Natural killer cell (primary cell): ENCODE data around the gene GFER. TPM values are rescaled to one million over a fixed set of nuclear protein-coding genes. Genes with fewer than 3 reads are reported as not detected.

Experiments
- ATAC-seq, 3 donors: fragments of 150-1000 bp in 2 of 3; fragments of 200-7000 bp in 1 of 3; cut with Tn5 transposase; 1 replicate in 1 of 3; 2 replicates in 2 of 3; pipeline ENCODE4 v1.10.0; 2021; ENCODE audit warnings: mild to moderate bottlenecking in 2 of 3, moderate library complexity in 2 of 3
- DNase-seq, 2 donors: peaks; one replicate each; pipeline versions ENCODE4 v3.0.0 to v3.0.0-alpha.2; 2013 to 2021; ENCODE audit warnings: mixed read lengths in 1 of 2
- H3K27ac ChIP-seq: one replicate; pipeline ENCODE4 v1.5.1; 2013; ENCODE audit warnings: mild to moderate bottlenecking, low read length
- H3K27me3 ChIP-seq: one replicate; pipeline ENCODE4 v1.6.1; 2013; ENCODE audit warnings: low read length; ENCODE audit not compliant: control insufficient read depth, insufficient read depth
- H3K36me3 ChIP-seq: one replicate; pipeline ENCODE4 v1.6.1; 2013; ENCODE audit warnings: low read length; ENCODE audit not compliant: control insufficient read depth, insufficient read depth
- H3K4me1 ChIP-seq: one replicate; pipeline ENCODE4 v1.6.1; 2013; ENCODE audit warnings: low read length; ENCODE audit not compliant: control insufficient read depth, insufficient read depth
- H3K4me3 ChIP-seq: one replicate; pipeline ENCODE4 v1.5.1; 2013; ENCODE audit warnings: low read length
- H3K9me3 ChIP-seq: one replicate; pipeline ENCODE4 v1.6.1; 2013; ENCODE audit warnings: low read length; ENCODE audit not compliant: control insufficient read depth, insufficient read depth
- H3K27ac Mint-ChIP-seq, 2 donors: one replicate each; pipeline ENCODE4 v1.8.0; 2022; ENCODE audit warnings: mild to moderate bottlenecking in 2 of 2, mixed read lengths in 2 of 2, moderate library complexity in 1 of 2
- H3K27me3 Mint-ChIP-seq, 2 donors: one replicate each; pipeline ENCODE4 v1.8.0; 2022; ENCODE audit warnings: low read depth in 2 of 2, mixed read lengths in 2 of 2
- H3K36me3 Mint-ChIP-seq: one replicate; pipeline ENCODE4 v1.8.0; 2022; ENCODE audit warnings: mixed read lengths
- H3K4me1 Mint-ChIP-seq, 2 donors: one replicate each; pipeline ENCODE4 v1.8.0; 2022; ENCODE audit warnings: mixed read lengths in 2 of 2
- H3K4me3 Mint-ChIP-seq: one replicate; pipeline ENCODE4 v1.8.0; 2022; ENCODE audit warnings: mild to moderate bottlenecking, moderate library complexity, mixed read lengths
- H3K9me3 Mint-ChIP-seq, 2 donors: one replicate each; pipeline ENCODE4 v1.8.0; 2022; ENCODE audit warnings: mixed read lengths in 2 of 2
- WGBS: methylation state at CpG from one replicate; pipeline ENCODE4 v1.1.7; 2013; ENCODE audit warnings: missing lambda C conversion rate; ENCODE audit not compliant: insufficient coverage; 5-methylcytosine and 5-hydroxymethylcytosine counted together
- intact Hi-C: fragments of 100-400 bp; cut with micrococcal nuclease; formaldehyde crosslinking; loops from one replicate; pipeline ENCODE4 v1.14.2; 2022
- total RNA-seq, 4 donors: library from RNA; stranded (reverse); fragments of 120-200 nt in 1 of 4; gene quantifications; one replicate each; pipeline versions ENCODE4 v1.2.3 to v1.2.4, GENCODE V29; 2013 to 2022
- TF ChIP-seq, protein P1 (sequence below): fragments of 200-600 bp; IDR thresholded peaks from one replicate; pipeline ENCODE4 v1.8.0; 2022; ENCODE audit warnings: antibody characterized with exemption

Gene GFER
- total RNA-seq, 3 donors from 2014 or later (not counting 1 experiment from before 2014, with no cell fraction given): 23.8 to 29.5 (median 24.6) TPM

DNA sequence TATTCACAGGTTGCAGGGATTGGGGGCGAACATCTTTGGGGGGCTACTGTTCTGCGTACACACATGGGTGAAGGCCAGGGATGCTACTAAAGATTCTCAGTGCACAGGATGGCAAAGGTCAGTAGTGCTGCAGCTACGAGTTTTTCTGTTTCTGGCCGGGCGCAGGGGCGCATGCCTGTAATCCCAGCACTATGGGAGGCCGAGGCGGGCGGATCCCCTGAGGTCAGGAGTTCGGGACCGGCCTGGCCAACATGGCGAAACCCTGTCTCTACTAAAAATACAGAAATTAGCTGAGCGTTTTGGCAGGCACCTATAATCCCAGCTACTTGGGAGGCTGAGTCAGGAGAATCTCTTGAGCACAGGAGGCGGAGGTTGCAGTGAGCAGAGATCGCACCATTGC lies 29.5 kb downstream of the GFER start:
- no peak overlapping the region for H3K27ac Mint-ChIP-seq
- WGBS: 94% methylated on average over 15 of the region's 15 CpGs
- ATAC-seq (no peak), DNase-seq (no peak)
- H3K27me3 Mint-ChIP-seq: peaks cover 0 to 3% of the 10 kb centered on the region in 2 donors
- H3K36me3 Mint-ChIP-seq: no peaks in the 10 kb centered on the region
- peaks cover 10 to 11% of the 10 kb centered on the region in 2 donors for H3K4me1 Mint-ChIP-seq
- Histone ChIP-seq H3K27me3 (no peaks in the 10 kb centered on the region), H3K9me3 (no peaks in the 10 kb centered on the region), H3K27ac (no peak overlapping the region), H3K36me3 (no peaks in the 10 kb centered on the region), H3K4me1 (peaks cover 17% of the 10 kb centered on the region), H3K4me3 (no peak overlapping the region)
- intact Hi-C loops: no loop called here
- TF ChIP-seq, protein P1, sequence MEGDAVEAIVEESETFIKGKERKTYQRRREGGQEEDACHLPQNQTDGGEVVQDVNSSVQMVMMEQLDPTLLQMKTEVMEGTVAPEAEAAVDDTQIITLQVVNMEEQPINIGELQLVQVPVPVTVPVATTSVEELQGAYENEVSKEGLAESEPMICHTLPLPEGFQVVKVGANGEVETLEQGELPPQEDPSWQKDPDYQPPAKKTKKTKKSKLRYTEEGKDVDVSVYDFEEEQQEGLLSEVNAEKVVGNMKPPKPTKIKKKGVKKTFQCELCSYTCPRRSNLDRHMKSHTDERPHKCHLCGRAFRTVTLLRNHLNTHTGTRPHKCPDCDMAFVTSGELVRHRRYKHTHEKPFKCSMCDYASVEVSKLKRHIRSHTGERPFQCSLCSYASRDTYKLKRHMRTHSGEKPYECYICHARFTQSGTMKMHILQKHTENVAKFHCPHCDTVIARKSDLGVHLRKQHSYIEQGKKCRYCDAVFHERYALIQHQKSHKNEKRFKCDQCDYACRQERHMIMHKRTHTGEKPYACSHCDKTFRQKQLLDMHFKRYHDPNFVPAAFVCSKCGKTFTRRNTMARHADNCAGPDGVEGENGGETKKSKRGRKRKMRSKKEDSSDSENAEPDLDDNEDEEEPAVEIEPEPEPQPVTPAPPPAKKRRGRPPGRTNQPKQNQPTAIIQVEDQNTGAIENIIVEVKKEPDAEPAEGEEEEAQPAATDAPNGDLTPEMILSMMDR: no peak
- H3K4me3 Mint-ChIP-seq: peak overlapping the region; percentile 35
- no peaks in the 10 kb centered on the region for H3K9me3 Mint-ChIP-seq

DNA sequence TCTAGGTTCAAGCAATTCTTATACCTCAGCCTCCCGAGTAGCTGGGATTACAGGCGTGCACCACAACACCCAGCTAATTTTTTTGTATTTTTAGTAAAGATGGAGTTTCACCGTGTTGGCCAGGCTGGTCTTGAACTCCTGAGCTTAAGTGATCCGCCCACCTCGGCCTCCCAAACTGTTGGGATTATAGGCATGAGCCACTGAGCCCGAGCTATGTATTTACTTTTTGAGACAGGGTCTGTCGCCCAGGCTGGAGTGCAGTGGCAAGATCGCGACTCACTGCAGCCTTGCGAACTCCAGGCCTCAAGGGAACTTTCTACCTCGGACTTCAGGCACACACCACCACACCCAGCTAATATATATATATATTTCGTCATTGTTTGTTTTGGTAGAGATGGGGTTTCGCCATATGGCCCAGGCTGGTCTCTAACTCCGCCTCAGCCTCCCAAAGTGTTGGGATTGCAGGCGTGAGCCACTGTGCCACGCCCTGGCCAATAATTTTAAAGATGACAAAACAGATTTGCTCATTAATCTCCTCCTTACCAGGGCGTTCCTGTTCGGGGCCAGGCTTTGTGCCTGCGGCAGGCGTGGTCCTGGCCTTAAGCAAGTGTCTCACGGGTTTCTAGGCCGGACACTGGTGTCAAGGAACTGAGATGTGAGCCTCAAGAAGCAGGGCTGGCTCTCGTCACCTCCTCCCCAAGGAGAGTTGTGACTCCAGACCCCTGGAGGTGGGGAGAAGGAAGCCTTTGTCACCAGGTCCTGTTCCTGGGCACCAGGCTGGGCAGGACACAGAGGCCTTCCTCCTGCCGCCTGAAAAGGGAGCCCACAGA lies 31.3 kb downstream of the GFER start:
- Histone ChIP-seq H3K4me3 (no peak overlapping the region), H3K4me1 (peaks cover 12% of the 10 kb centered on the region), H3K27me3 (peaks cover 4% of the 10 kb centered on the region), H3K27ac (no peak overlapping the region), H3K36me3 (no peaks in the 10 kb centered on the region), H3K9me3 (no peaks in the 10 kb centered on the region)
- TF ChIP-seq, protein P1: no peak
- H3K27ac Mint-ChIP-seq: no peak overlapping the region
- no peaks in the 10 kb centered on the region for H3K36me3 Mint-ChIP-seq
- H3K4me1 Mint-ChIP-seq: peaks cover under 1% of the 10 kb centered on the region in 2 donors
- DNase-seq: no peak
- no peak for ATAC-seq
- 93% methylated on average over 21 of the region's 24 CpGs for WGBS
- peaks cover 0 to 9% of the 10 kb centered on the region in 2 donors for H3K27me3 Mint-ChIP-seq
- intact Hi-C loops: no loop called here
- no peaks in the 10 kb centered on the region for H3K9me3 Mint-ChIP-seq
- H3K4me3 Mint-ChIP-seq: no peak overlapping the region

DNA sequence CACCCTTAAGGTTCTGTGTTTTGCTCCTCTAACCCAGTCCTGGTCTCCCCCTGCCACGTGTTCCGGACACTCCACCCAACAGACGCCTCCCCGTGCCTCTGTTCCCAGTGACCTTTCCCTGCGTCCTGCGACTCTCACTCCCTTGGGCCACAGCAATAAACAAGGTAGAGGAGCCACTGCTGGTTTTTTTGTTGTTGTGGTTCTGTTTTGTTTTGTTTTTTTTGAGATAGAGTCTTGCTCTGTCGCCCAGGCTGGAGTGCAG lies 31.9 kb downstream of the GFER start:
- TF ChIP-seq, protein P1: no peak
- Mint-ChIP-seq H3K27me3 (peaks cover 0 to 13% of the 10 kb centered on the region in 2 donors), H3K27ac (no peak overlapping the region), H3K9me3 (no peaks in the 10 kb centered on the region), H3K36me3 (no peaks in the 10 kb centered on the region), H3K4me1 (no peaks in the 10 kb centered on the region), H3K4me3 (no peak overlapping the region)
- no peaks in the 10 kb centered on the region for H3K36me3 ChIP-seq
- no peak overlapping the region for H3K4me3 ChIP-seq
- DNase-seq (no peak), ATAC-seq (no peak)
- intact Hi-C loops: no loop called here
- 96% methylated on average over 6 of the region's 7 CpGs for WGBS
- no peak overlapping the region for H3K27ac ChIP-seq
- no peaks in the 10 kb centered on the region for H3K9me3 ChIP-seq
- peaks cover 8% of the 10 kb centered on the region for H3K27me3 ChIP-seq
- H3K4me1 ChIP-seq: peaks cover 10% of the 10 kb centered on the region
